OCI-LY7 (cell line): Measurements from ENCODE around the gene PLCB2. TPM values are rescaled to one million over a fixed set of nuclear protein-coding genes. Genes with fewer than 3 reads are reported as not detected.

Source experiments
- BruUV-seq: library from RNA; stranded (reverse); fragments of 400-500 nt; replicated peaks from 2 replicates; lab custom pipeline; 2021; lab: Mats Ljungman, UMichigan
- CTCF ChIA-PET: fragments of 300-600 bp; sonication (Branson Sonifier 250); formaldehyde crosslinking; loops from one replicate; lab custom pipeline; 2022; ENCODE audit warnings: antibody characterized with exemption; ENCODE audit not compliant: unreplicated experiment; lab: Charles Lee
- POLR2A ChIA-PET: fragments of 300-600 bp; sonication (Branson Sonifier 250); formaldehyde crosslinking; loops from one replicate; lab custom pipeline; 2022; ENCODE audit warnings: antibody characterized with exemption; lab: Charles Lee
- DNase-seq: peaks from one replicate; pipeline ENCODE4 v3.0.0-alpha.2; 2015; ENCODE audit warnings: low spot score
- H2AFZ ChIP-seq: fragments of 200-600 bp; sonication (generic), shearing (Covaris generic); 2 replicates; pipeline ENCODE4 v1.6.1; 2014; ENCODE audit warnings: mild to moderate bottlenecking, antibody characterized with exemption, low read length, moderate library complexity
- H3K27ac ChIP-seq: fragments of 200-600 bp; sonication (generic); 2 replicates; pipeline ENCODE4 v1.5.1; 2014; ENCODE audit warnings: mixed run types, low read depth, mild to moderate bottlenecking, moderate library complexity, low read length, inconsistent platforms; ENCODE audit not compliant: poor library complexity, severe bottlenecking
- H3K36me3 ChIP-seq: fragments of 200-600 bp; sonication (generic); 2 replicates; pipeline ENCODE4 v1.6.1; 2014; ENCODE audit warnings: mild to moderate bottlenecking, antibody characterized with exemption, low read length, moderate library complexity, mixed read lengths; ENCODE audit not compliant: insufficient read depth
- H3K4me1 ChIP-seq: fragments of 200-600 bp; sonication (generic); 2 replicates; pipeline ENCODE4 v1.5.1; 2014; ENCODE audit warnings: mild to moderate bottlenecking, low read length; ENCODE audit not compliant: insufficient read depth, poor library complexity, severe bottlenecking
- H3K4me2 ChIP-seq: fragments of 200-600 bp; sonication (generic); 2 replicates; pipeline ENCODE4 v1.6.1; 2014; ENCODE audit warnings: mild to moderate bottlenecking, low read length
- H3K4me3 ChIP-seq: fragments of 200-600 bp; sonication (generic); 2 replicates; pipeline ENCODE4 v1.5.1; 2014; ENCODE audit warnings: mild to moderate bottlenecking, low read depth, low read length; ENCODE audit not compliant: poor library complexity, severe bottlenecking
- H3K79me2 ChIP-seq: fragments of 200-600 bp; sonication (generic); 2 replicates; pipeline ENCODE4 v1.6.1; 2016; ENCODE audit warnings: low read depth, mild to moderate bottlenecking, low read length, moderate library complexity, mixed read lengths; ENCODE audit not compliant: insufficient read depth
- H3K9me2 ChIP-seq: fragments of 200-600 bp; sonication (generic); 2 replicates; pipeline ENCODE4 v1.6.1; 2016; ENCODE audit warnings: mild to moderate bottlenecking, low read length, mixed read lengths; ENCODE audit not compliant: insufficient read depth
- H3K9me3 ChIP-seq: fragments of 200-600 bp; sonication (generic); 2 replicates; pipeline ENCODE4 v1.6.1; 2014; ENCODE audit warnings: mild to moderate bottlenecking, mixed run types, low read length, mixed read lengths
- H4K20me1 ChIP-seq: fragments of 200-600 bp; sonication (generic); 2 replicates; pipeline ENCODE4 v1.6.1; 2014; ENCODE audit warnings: mild to moderate bottlenecking, antibody characterized with exemption, low read length, moderate library complexity, mixed read lengths; ENCODE audit not compliant: insufficient read depth
- CTCF ChIP-seq: fragments of 200-600 bp; sonication (generic); conservative IDR thresholded peaks from 2 replicates; pipeline ENCODE4 v1.5.1; 2014; ENCODE audit warnings: mild to moderate bottlenecking, antibody characterized with exemption, low read length, moderate library complexity, mixed read lengths
- EZH2phosphoT487 ChIP-seq: fragments of 200-600 bp; sonication (generic); IDR thresholded peaks from 2 replicates; pipeline ENCODE4 v1.6.1; 2018; ENCODE audit warnings: low read depth, borderline replicate concordance, mild to moderate bottlenecking, mixed run types, antibody characterized with exemption, low read length, moderate library complexity, mixed read lengths
- intact Hi-C: fragments of 100-400 bp; cut with micrococcal nuclease; formaldehyde crosslinking; loops from one replicate; pipeline ENCODE4 v1.10.0; 2022; ENCODE audit not compliant: unreplicated experiment
- total RNA-seq, 2 experiments: library from RNA; depleted of rRNA in 1 of 2; stranded (reverse); fragments of >200 nt in 1 of 2; shearing (Covaris generic) in 1 of 2; gene quantifications; 2 replicates each; pipeline ENCODE4 v1.2.3, GENCODE V29; 2014 to 2022

Gene PLCB2
- total RNA-seq, 2 experiments from 2014 or later, result 9.6 TPM; not detected in 1

- Histone ChIP-seq H3K4me1 (peaks cover 8% of the 10 kb centered on the region), H3K9me2 (no peaks in the 10 kb centered on the region), H4K20me1 (no peaks in the 10 kb centered on the region), H3K79me2 (no peaks in the 10 kb centered on the region), H3K4me2 (no peak overlapping the region), H3K36me3 (no peaks in the 10 kb centered on the region), H3K4me3 (no peak overlapping the region), H2AFZ (no peak overlapping the region), H3K9me3 (no peaks in the 10 kb centered on the region), H3K27ac (no peak overlapping the region)
- no peak for DNase-seq
- BruUV-seq, result no TSS peak
- ChIA-PET POLR2A (interaction anchor here (0.6 kb wide), 1 partner anchor 43 kb away, joined by 3 read pairs; no protein-coding TSS in a partner anchor), CTCF (no interaction called here)
- intact Hi-C loops, result no loop called here
- TF ChIP-seq CTCF (no peak), EZH2phosphoT487 (no peak)
Measured at GRCh38 chr15:40330368-40330836, 22.7 kb upstream of the PLCB2 start.

DNA sequence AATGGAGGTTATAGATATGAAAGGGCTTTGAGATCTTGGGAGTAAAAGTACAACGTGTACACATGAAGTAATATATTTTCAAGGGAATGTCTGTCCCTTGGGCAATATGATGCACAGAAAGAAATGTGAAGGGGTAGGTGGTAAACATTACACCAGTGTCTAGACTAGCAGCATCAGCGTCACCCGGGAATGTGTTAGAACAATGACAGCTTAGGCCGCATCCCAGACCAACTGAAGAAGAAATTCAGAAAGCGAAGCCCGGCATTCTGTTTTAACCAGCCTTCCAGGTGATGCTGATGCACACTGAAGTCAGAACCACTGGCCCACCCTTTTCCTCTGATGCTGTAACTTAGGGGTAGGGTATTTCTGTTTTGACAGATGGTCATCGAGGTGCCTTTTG lies 22.1 kb upstream of the PLCB2 start:
- no peak overlapping the region for H3K27ac ChIP-seq
- no TSS peak for BruUV-seq
- TF ChIP-seq CTCF, result no peak
- POLR2A ChIA-PET, result no interaction called here
- H3K4me2 ChIP-seq, result no peak overlapping the region
- no peaks in the 10 kb centered on the region for H3K36me3 ChIP-seq
- intact Hi-C loops, result no loop called here
- CTCF ChIA-PET, result no interaction called here
- no peak overlapping the region for H3K4me3 ChIP-seq
- H3K9me2 ChIP-seq, result no peaks in the 10 kb centered on the region
- no peaks in the 10 kb centered on the region for H3K9me3 ChIP-seq
- H4K20me1 ChIP-seq, result no peaks in the 10 kb centered on the region
- no peak overlapping the region for H2AFZ ChIP-seq
- DNase-seq, result no peak
- peaks cover 8% of the 10 kb centered on the region for H3K4me1 ChIP-seq
- no peaks in the 10 kb centered on the region for H3K79me2 ChIP-seq

DNA sequence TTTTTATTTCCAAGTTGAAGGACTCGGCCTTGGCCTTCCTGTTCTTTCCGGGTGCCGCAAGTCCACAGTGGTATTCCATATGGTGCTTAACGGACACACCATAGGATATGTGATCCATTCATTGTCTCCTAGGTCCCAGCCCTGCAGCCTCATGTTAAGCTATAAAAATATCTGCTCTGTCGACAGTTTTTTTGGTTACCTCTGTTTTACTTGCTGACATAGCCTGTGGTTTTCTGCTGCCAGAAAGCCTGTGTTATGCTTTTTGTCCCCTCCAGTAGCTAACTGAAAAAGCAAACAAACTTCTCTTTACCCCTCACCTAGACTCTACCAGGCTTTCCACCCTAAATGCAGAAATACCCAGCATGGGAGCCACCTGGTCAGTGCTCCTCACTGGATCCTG lies 21.0 kb upstream of the PLCB2 start:
- no peaks in the 10 kb centered on the region for H3K79me2 ChIP-seq
- no peak for DNase-seq
- intact Hi-C loops, result no loop called here
- POLR2A ChIA-PET, result no interaction called here
- H3K9me2 ChIP-seq, result no peaks in the 10 kb centered on the region
- H3K27ac ChIP-seq, result no peak overlapping the region
- H3K36me3 ChIP-seq, result no peaks in the 10 kb centered on the region
- H3K9me3 ChIP-seq, result no peaks in the 10 kb centered on the region
- no TSS peak for BruUV-seq
- no peak overlapping the region for H3K4me3 ChIP-seq
- no peak for TF ChIP-seq CTCF
- TF ChIP-seq EZH2phosphoT487, result no peak
- CTCF ChIA-PET, result interaction anchor here (0.5 to 1.0 kb wide), 2 partner anchors 8 to 35 kb away, joined by 3 to 4 read pairs; no protein-coding TSS in a partner anchor
- no peak overlapping the region for H3K4me2 ChIP-seq
- H4K20me1 ChIP-seq, result no peaks in the 10 kb centered on the region
- no peaks in the 10 kb centered on the region for H3K4me1 ChIP-seq
- no peak overlapping the region for H2AFZ ChIP-seq
